NCI-H1930 (cell line): ENCODE data around the gene C17orf67.

Experiments
- DNase-seq, 2 experiments: peaks; one replicate each; lab custom pipeline; 2025; lab: John Stamatoyannopoulos, UW

Gene C17orf67, protein sequence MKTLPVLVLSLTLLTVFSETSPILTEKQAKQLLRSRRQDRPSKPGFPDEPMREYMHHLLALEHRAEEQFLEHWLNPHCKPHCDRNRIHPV

DNA sequence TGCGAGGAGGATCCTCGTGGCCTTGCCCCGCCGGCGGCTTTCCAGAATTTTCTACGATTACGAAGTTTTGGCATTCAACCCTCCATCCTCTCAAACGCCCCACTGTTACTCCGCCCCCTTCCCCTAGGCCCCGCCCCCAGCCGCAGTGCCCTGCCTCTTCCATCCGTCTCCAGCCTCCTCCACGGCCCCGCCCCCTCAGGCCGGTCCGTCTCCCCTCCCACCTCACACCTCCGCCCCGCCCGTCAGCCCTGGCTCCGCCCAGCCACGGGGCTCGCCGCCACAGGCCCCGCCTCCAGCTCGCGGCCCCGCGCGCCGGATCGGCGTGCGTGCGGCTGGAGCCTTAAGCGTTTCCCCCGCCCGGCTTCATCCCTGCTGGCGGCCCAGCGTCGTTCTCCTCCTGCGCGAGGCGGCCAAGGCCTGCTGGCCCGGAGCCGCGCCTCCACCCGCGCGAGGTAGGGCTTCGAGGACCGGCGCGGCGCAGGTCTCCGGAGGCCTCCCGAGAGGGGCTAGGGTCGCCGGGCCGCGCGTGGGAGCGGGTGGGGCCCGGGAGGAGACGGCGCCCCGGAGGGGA lies at the start of gene C17orf67, which contains the start of gene DGKE:
Gene C17orf67 (minus strand): TSS at position 112 of the 571 bp plus-strand sequence. CDS start 18,110 bp downstream, outside the sequence.
Gene DGKE (plus strand): TSS at position 343 of the 571 bp plus-strand sequence. CDS start 645 bp downstream, outside the sequence.
- DNase-seq: peak; percentile 92 to 93

- no peak for DNase-seq
Observed at GRCh38 chr17:56881685-56882295, 48.1 kb upstream of the C17orf67 start.

GRCh38 chr17:56880571-56880970 lies 46.9 kb upstream of the C17orf67 start:
- DNase-seq: no peak

GRCh38 chr17:56880133-56880532 lies 46.4 kb upstream of the C17orf67 start:
- DNase-seq: no peak

DNA sequence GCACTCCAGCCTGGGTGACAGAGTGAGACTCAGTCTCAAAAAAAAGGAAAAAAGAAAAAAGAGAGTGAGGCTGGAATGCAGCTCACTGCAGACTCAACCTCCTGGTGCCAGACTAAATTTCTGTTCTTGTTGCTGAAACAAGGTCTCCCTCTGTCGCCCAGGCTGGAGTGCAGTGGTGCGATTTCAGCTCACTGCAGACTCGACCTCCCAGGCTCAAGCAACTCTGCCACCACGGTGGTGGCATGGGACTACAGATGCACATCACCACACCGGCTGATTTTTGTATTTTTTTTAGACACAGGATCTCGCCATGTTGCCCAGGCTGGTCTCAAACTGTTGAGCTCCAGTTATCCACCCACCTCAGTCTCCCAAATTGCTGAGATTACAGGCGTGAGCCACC lies 45.6 kb upstream of the C17orf67 start:
- no peak for DNase-seq

DNA sequence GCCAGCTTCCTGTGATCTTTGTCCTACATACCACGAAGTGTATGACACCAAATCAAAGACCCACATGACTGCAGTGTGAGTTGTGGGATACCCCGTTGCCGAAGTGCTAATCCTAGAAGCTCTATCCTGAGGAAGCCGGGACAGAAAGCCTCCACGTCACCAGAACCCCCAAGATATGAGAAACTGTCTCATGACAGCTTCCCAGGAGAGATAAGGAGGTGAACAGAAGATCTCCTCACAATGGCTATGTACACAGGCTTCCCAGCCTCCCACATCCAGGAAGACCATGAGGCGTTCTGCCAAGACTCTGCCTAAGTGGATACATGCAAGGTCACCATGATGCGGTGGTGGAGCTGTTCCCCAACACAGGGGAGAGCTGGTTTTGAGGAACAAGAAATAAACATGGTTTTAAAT lies 43.1 kb upstream of the C17orf67 start:
- no peak for DNase-seq

GRCh38 chr17:56870081-56870651 lies 36.4 kb upstream of the C17orf67 start:
- DNase-seq: no peak

DNA sequence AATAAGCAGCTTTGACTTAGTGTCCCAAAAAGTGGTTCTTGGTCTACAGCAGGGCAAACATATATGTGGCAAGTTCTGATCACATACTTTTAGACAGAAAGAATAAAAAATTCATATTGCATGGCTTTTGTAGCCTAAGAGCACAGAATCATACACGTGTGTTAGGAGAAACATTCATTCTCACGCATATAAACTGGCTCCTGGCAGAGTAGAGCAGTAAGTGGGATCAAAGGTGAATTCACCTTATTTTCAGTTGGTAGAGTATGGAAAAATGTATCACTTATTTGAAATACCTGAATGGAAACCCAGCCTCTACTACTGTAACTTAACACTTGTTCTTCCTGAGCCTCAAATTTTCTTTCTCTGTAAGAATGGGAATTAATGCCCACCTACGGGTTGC lies 35.0 kb upstream of the C17orf67 start:
- DNase-seq: no peak

DNA sequence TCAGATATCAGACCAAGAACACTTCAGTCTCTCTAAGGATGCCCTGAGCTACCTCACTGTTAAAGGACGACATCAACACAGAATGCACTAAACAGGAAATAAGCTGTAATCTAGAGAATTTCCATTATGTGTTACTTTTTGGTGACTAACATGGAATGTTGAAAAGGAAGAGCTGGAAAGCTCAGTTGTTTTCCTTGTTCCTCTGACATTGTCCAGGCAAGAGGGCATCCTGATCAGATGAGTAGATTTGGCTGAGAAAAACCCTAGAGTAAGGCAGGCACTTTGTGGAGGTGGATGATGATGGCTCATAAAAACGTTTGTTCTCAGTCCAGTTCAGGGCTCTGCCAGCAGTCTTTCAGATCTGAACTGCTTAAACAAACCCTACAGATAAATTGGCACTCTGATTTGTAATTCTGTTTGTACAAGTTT lies 34.2 kb upstream of the C17orf67 start:
- DNase-seq: no peak

GRCh38 chr17:56866496-56866895 lies 32.8 kb upstream of the C17orf67 start:
- no peak for DNase-seq

- no peak for DNase-seq
Observed at GRCh38 chr17:56866076-56866475, 32.4 kb upstream of the C17orf67 start.

GRCh38 chr17:56863974-56864373 lies 30.3 kb upstream of the C17orf67 start:
- DNase-seq: no peak

DNA sequence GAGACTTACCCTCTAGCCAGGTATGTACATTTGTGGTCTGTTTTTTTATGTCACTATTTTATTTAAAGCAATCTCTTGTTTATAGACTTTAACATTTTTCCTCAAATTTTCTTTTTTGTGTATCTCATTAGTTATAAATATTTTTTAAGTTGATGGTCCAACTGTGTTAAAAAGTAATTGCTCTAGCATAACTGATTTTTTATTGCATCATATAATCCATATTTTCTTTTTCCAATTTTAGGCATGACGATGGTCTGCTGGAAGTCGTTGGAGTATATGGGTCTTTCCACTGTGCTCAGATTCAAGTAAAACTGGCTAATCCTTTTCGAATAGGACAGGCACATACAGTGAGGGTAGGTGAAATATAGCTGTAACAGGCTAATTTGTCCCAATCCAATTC lies 28.2 kb upstream of the C17orf67 start:
- no peak for DNase-seq

DNA sequence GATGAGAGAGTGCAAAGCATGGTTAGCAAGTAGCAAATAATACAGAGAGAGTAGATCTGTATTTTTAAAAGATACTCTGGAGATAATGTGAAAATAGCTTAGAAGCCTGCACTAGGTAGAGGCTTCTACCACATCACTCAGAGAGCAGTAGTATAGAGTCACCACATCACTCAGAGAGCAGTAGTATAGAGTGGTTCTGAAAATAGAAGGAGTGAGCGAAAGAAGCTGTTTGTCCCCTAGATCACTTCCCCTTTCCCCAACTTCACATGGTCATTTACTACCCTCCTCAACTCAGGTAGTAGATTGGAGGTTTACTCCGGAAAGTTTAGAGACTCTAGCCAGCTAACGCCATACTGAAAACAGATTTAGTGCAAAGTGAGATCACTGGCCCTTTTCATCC lies 17.3 kb upstream of the C17orf67 start:
- no peak for DNase-seq

- DNase-seq: no peak
Observed at GRCh38 chr17:56850591-56850990, 16.9 kb upstream of the C17orf67 start.

DNA sequence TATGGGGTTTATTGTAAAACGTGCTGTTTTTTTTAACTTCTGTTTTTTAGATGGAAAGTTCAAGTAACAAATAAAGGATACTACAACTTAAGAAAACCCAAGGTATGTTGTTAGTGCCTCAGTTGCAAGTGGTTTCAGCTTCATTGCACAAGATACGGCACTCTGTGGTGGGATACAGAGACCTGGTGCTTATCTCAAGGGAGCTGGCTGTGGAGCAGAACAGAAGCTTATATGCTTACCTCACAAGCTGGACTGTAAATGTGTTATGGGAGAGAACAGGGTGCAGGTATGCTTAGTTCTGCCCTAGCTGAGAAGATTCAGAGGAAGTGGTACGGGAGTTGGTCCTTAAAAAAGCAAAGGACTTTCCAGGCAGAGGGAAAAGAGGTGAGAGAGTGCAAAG lies 15.4 kb upstream of the C17orf67 start:
- DNase-seq: no peak

DNA sequence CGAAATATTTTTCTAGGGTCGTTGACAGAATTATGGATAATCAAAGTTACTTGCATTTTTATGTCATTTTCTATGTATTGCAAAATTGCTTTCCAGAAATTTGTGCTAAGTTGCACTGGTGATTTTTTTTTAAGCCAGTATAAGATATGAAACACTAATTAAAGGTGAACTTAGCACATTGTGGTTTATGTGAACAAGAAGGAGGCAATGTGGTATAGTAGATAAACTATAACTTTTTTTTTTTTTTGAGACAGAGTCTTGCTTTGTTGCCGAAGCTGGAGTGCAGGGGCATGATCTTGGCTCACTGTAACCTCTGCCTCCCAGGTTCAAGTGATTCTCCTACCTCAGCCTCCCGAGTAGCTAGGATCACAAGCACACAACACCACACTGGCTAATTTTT lies 13.4 kb upstream of the C17orf67 start:
- no peak for DNase-seq

DNA sequence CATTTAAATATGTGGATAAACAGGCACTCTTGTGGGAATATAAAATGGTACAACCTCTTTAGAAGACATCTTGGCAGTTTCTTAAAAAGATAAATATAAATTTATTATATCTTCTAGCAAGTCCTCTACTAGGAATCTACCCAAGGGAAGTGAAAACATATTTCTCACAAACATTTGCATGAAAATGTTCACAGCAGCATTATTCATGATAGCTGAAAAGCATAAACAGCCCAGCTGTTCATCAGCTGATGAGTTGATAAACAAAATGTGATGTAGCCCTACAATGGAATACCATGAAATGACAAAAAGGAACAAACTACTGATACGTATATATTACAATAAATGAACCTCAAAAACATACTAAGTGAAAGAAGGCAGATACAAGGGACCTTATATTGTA lies 12.2 kb upstream of the C17orf67 start:
- DNase-seq: no peak

DNA sequence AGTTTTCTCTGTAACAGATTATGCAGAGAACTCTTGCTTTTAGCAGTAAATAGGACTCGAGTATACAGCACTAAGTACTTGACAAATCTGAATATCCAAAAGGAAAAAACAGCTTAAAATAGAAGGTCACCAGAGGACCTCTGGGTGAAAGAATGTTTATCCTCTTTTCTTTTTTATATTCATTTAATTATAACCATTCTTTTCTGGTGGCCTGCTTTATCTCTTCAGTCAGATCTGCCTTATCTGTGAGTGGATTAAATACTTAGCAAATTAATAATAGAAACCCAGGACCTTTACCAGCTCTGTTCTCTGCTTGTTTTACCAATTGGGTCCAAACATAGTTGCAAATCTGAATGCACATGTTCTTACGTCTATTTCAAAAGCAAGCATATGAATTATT lies 8.9 kb upstream of the C17orf67 start:
- DNase-seq: no peak

GRCh38 chr17:56838687-56839086 lies 5.0 kb upstream of the C17orf67 start:
- no peak for DNase-seq

- no peak for DNase-seq
Observed at GRCh38 chr17:56835264-56835585, 1.5 kb upstream of the C17orf67 start.

DNA sequence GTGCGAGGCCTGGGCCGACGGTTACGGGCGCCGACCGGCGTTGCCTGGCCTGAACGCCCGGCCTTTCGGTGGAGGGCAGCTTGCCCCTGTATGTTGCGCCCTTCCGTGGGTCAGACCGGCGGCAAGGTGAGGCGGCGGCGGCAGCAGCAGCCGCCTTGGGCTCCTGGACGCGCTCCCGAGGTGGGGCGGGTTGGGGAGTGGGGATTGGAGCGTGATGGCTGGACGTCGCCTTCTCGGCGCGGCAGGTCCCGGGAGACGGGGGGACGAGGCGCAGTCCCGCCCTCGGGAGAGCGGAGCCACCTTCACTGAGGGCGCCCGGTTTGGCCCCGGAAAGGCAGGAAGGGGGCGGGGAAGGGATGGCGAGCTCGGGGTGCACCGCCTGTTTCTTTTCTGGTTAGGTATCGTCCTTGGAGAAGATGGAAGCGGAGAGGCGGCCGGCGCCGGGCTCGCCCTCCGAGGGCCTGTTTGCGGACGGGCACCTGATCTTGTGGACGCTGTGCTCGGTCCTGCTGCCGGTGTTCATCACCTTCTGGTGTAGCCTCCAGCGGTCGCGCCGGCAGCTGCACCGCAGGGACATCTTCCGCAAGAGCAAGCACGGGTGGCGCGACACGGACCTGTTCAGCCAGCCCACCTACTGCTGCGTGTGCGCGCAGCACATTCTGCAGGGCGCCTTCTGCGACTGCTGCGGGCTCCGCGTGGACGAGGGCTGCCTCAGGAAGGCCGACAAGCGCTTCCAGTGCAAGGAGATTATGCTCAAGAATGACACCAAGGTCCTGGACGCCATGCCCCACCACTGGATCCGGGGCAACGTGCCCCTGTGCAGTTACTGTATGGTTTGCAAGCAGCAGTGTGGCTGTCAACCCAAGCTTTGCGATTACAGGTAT lies 902 bp upstream of the C17orf67 start:
- peak; percentile 59 to 61 for DNase-seq
